GM23248 (cell line): ENCODE measurements around the gene NOL9. TPM values are rescaled to one million over a fixed set of nuclear protein-coding genes. Genes with fewer than 3 reads are reported as not detected.
"Not testable (repeated sequence)": the region's sequence is repeated elsewhere in the genome, so short reads cannot be mapped to it uniquely, and the experiment has no call there.

Experiments
- DNase-seq: peaks from one replicate; pipeline ENCODE4 v3.0.0-alpha.2; 2015
- H2AFZ ChIP-seq: fragments of 200-600 bp; sonication (generic); 2 replicates; pipeline ENCODE4 v1.6.1; 2016; ENCODE audit warnings: antibody characterized with exemption
- H3F3A ChIP-seq: fragments of 200-600 bp; sonication (generic); 2 replicates; pipeline ENCODE4 v1.6.1; 2016; ENCODE audit warnings: mild to moderate bottlenecking, antibody characterized with exemption, mixed run types; ENCODE audit not compliant: insufficient read depth
- H3K27ac ChIP-seq: fragments of 200-600 bp; sonication (generic); 2 replicates; pipeline ENCODE4 v1.5.1; 2016; ENCODE audit warnings: mild to moderate bottlenecking
- H3K27me3 ChIP-seq: fragments of 200-600 bp; sonication (generic); replicated peaks from 2 replicates; pipeline ENCODE4 v1.6.1; 2016; ENCODE audit warnings: mild to moderate bottlenecking; ENCODE audit not compliant: insufficient read depth
- H3K36me3 ChIP-seq: fragments of 200-600 bp; sonication (generic); 2 replicates; pipeline ENCODE4 v1.6.1; 2016; ENCODE audit warnings: low read depth, mild to moderate bottlenecking
- H3K4me1 ChIP-seq: fragments of 200-600 bp; sonication (generic); 2 replicates; pipeline ENCODE4 v1.6.1; 2016; ENCODE audit warnings: mild to moderate bottlenecking; ENCODE audit not compliant: insufficient read depth
- H3K4me2 ChIP-seq: fragments of 200-600 bp; sonication (generic); one replicate; pipeline ENCODE4 v1.6.1; 2016; ENCODE audit warnings: mild to moderate bottlenecking; ENCODE audit not compliant: unreplicated experiment
- H3K4me3 ChIP-seq: fragments of 200-600 bp; sonication (generic); 2 replicates; pipeline ENCODE4 v1.5.1; 2016; ENCODE audit warnings: mild to moderate bottlenecking
- H3K79me2 ChIP-seq: fragments of 200-600 bp; sonication (generic); 2 replicates; pipeline ENCODE4 v1.6.1; 2016; ENCODE audit warnings: mild to moderate bottlenecking; ENCODE audit not compliant: insufficient read depth
- H3K9ac ChIP-seq: fragments of 200-600 bp; sonication (generic); 2 replicates; pipeline ENCODE4 v1.6.1; 2016; ENCODE audit warnings: mild to moderate bottlenecking
- H3K9me2 ChIP-seq: fragments of 200-600 bp; sonication (generic); 2 replicates; pipeline ENCODE4 v1.6.1; 2016; ENCODE audit warnings: mixed run types, mild to moderate bottlenecking, moderate library complexity; ENCODE audit not compliant: insufficient read depth
- H3K9me3 ChIP-seq: fragments of 200-600 bp; sonication (generic); one replicate; pipeline ENCODE4 v1.6.1; 2017; ENCODE audit warnings: low read depth
- H4K20me1 ChIP-seq: fragments of 200-600 bp; sonication (generic); 2 replicates; pipeline ENCODE4 v1.6.0; 2016; ENCODE audit not compliant: insufficient read depth
- EZH2 ChIP-seq: fragments of 200-600 bp; sonication (generic); IDR thresholded peaks from 2 replicates; pipeline ENCODE4 v1.6.1; 2018; ENCODE audit warnings: antibody characterized with exemption, mild to moderate bottlenecking; ENCODE audit not compliant: insufficient read depth, poor library complexity, severe bottlenecking
- EZH2phosphoT487 ChIP-seq: fragments of 200-600 bp; sonication (generic); IDR thresholded peaks from 2 replicates; pipeline ENCODE4 v1.6.1; 2018; ENCODE audit warnings: antibody characterized with exemption, moderate library complexity, mild to moderate bottlenecking, low read depth; ENCODE audit not compliant: insufficient read depth
- WGBS, 2 experiments: methylation state at CpG; one replicate each; pipeline ENCODE4 v1.1.6; 2015 to 2017; ENCODE audit warnings: low lambda C conversion rate in 2 of 2, low coverage in 1 of 2; ENCODE audit errors: missing lambda C conversion rate in 2 of 2; 5-methylcytosine and 5-hydroxymethylcytosine counted together
- in situ Hi-C: fragments of 300-500 bp; cut with MboI; formaldehyde crosslinking; loops from 2 replicates; pipeline ENCODE4 v1.15.0; 2020
- polyA plus RNA-seq: library from polyadenylated mRNA; unstranded; fragments of >200 nt; fragmentation: Nextera tagmentation; extraction: Ambion mirVana; gene quantifications from 2 replicates; pipeline ENCODE4 v1.2.1, GENCODE V29; 2016
- total RNA-seq: library from RNA; depleted of rRNA; stranded (reverse); fragments of >200 nt; shearing (Covaris generic); gene quantifications from 2 replicates; pipeline ENCODE4 v1.2.3, GENCODE V29; 2014

NOL9 gene
- total and polyA plus RNA-seq, 2 experiments from 2014 or later = 13.0 to 27.8 TPM

DNA sequence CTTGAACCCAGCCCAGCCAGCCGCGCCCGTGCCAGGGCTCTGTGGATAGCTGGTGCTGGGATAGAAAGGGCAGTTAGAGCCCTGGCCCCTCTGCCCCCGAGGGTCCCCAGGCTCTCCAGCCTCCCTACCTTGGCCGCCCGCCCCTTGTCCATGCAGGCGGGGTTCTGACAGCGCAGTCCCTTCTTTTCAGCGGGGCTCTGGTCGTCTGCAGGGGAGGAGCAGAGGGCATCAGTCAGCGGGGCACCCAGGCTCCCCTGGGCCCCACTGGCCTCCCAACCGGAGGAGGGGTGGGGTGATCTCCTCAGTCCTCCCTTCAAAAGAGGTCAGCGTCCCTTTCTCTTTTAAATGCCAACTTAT lies 58.0 kb downstream of the NOL9 start:
- TF ChIP-seq EZH2phosphoT487 (no peak), EZH2 (no peak)
- H3K9me3 ChIP-seq = no peaks in the 10 kb centered on the region
- WGBS, 2 experiments = 41 to 46% methylated on average over 11 to 13 of the region's 13 CpGs
- H3K4me2 ChIP-seq = peak overlapping the region; percentile 69
- no peaks in the 10 kb centered on the region for H3K9me2 ChIP-seq
- peak; percentile 31 for DNase-seq
- in situ Hi-C loops = no loop called here
- H4K20me1 ChIP-seq = no peaks in the 10 kb centered on the region
- no peak overlapping the region for H3K27ac ChIP-seq
- H2AFZ ChIP-seq = peak overlapping the region; percentile 72; the same call in 1 of the 2 replicates
- no peaks in the 10 kb centered on the region for H3K27me3 ChIP-seq
- peak overlapping the region; percentile 55 for H3K9ac ChIP-seq
- H3K4me1 ChIP-seq = peaks cover 9% of the 10 kb centered on the region
- peak overlapping the region; percentile 66 for H3K4me3 ChIP-seq
- no peaks in the 10 kb centered on the region for H3K36me3 ChIP-seq
- no peaks in the 10 kb centered on the region for H3K79me2 ChIP-seq
- H3F3A ChIP-seq = peaks cover 10% of the 10 kb centered on the region; the same call in 1 of the 2 replicates

GRCh38 chr1:6495540-6496364 lies 58.6 kb downstream of the NOL9 start:
- no peaks in the 10 kb centered on the region for H3K27me3 ChIP-seq
- no peak overlapping the region for H3K27ac ChIP-seq
- 68 to 76% methylated on average over 13 to 14 of the region's 14 CpGs for WGBS, 2 experiments
- DNase-seq = no peak
- TF ChIP-seq EZH2phosphoT487 (no peak), EZH2 (no peak)
- H3K4me1 ChIP-seq = peaks cover 15% of the 10 kb centered on the region
- peaks cover 15% of the 10 kb centered on the region; the same call in 1 of the 2 replicates for H3F3A ChIP-seq
- H3K9me3 ChIP-seq = no peaks in the 10 kb centered on the region
- no peak overlapping the region for H3K9ac ChIP-seq
- no peak overlapping the region for H2AFZ ChIP-seq
- in situ Hi-C loops = no loop called here
- H3K79me2 ChIP-seq = no peaks in the 10 kb centered on the region
- peak overlapping the region; percentile 69 for H3K4me2 ChIP-seq
- no peaks in the 10 kb centered on the region for H3K36me3 ChIP-seq
- no peak overlapping the region for H3K4me3 ChIP-seq
- H4K20me1 ChIP-seq = no peaks in the 10 kb centered on the region
- no peaks in the 10 kb centered on the region for H3K9me2 ChIP-seq

DNA sequence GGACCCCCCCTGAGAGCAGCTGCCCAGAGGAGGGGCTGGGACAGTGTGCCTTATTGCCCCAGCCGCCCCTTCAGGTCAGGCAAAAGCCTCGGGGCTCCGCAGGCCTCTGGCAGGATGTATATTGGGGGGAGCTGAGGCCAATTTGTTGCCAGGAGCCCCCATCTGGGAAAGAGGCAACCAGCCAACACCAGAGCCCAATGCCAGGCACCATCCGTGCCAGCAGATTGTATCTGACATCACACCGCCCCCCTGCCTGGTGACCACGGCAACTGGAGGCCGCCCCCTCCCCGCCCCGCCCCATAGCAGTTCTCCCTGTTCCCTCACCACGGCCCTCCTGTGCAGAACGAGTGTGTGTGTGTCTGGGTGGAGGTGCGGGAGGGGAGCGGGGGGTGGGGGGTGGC lies 59.3 kb downstream of the NOL9 start:
- no peaks in the 10 kb centered on the region for H4K20me1 ChIP-seq
- H3K4me3 ChIP-seq = no peak overlapping the region
- no peak overlapping the region for H3K4me2 ChIP-seq
- H3K9me2 ChIP-seq = no peaks in the 10 kb centered on the region
- no peak for TF ChIP-seq EZH2phosphoT487
- TF ChIP-seq EZH2 = no peak
- H3K9me3 ChIP-seq = no peaks in the 10 kb centered on the region
- no peaks in the 10 kb centered on the region for H3K27me3 ChIP-seq
- no peak overlapping the region for H2AFZ ChIP-seq
- no peaks in the 10 kb centered on the region for H3K79me2 ChIP-seq
- peaks cover 16% of the 10 kb centered on the region for H3K4me1 ChIP-seq
- no peak for DNase-seq
- 63 to 66% methylated on average over 5 to 13 of the region's 13 CpGs for WGBS, 2 experiments
- H3F3A ChIP-seq = peaks cover 15% of the 10 kb centered on the region; the same call in 1 of the 2 replicates
- no peaks in the 10 kb centered on the region for H3K36me3 ChIP-seq
- H3K27ac ChIP-seq = no peak overlapping the region
- no peak overlapping the region for H3K9ac ChIP-seq
- in situ Hi-C loops = no loop called here

DNA sequence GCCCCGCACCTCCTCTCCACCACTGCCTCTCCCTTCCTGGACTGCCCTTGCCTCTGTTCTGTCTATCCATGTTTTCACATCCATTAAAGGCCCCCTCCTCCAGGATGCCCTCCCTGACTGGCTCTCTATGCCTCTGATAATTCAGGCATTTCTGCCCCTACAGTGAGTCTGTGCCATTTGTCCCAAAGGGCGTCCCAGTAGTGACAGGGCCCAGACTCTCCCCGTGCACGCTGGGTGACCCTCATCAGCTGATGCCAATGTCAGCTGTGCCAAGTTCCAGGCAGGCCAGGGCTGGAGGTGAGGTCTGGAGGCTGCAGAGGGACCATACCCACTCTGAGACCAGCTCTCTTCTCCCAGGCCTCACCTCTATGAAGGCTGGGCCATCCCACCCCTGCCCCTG lies 59.7 kb downstream of the NOL9 start:
- TF ChIP-seq EZH2phosphoT487 = no peak
- TF ChIP-seq EZH2 = no peak
- Histone ChIP-seq H3K4me2 (no peak overlapping the region), H3K9me2 (no peaks in the 10 kb centered on the region), H3K27me3 (no peaks in the 10 kb centered on the region), H3K4me3 (no peak overlapping the region), H2AFZ (no peak overlapping the region), H3K27ac (no peak overlapping the region), H3K36me3 (no peaks in the 10 kb centered on the region), H4K20me1 (no peaks in the 10 kb centered on the region), H3K9ac (no peak overlapping the region), H3F3A (peaks cover 15% of the 10 kb centered on the region; the same call in 1 of the 2 replicates), H3K9me3 (no peaks in the 10 kb centered on the region), H3K79me2 (no peaks in the 10 kb centered on the region), H3K4me1 (peaks cover 16% of the 10 kb centered on the region)
- no peak for DNase-seq
- in situ Hi-C loops = no loop called here
- WGBS, 2 experiments = 90 to 95% methylated on average over 4 of the region's 4 CpGs

DNA sequence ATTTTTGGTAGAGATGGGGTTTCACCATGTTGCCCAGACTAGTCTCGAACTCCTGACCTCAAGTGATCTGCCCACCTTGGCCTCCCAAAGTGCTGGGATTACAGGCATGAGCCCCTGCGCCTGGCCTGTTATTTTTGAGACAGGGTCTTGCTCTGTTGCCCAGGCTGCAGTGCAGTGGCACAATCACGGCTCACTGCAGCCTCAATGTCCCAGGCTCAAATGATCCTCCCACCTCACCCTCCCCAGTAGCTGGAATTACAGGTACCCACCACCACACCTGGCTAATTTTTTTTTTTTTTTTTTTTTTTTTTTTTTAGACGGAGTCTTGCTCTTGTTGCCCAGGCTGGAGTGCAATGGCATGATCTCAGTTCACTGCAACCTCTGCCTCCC lies 60.5 kb downstream of the NOL9 start:
- in situ Hi-C loops, H3K27ac ChIP-seq, H3K27me3 ChIP-seq, H3K36me3 ChIP-seq, H4K20me1 ChIP-seq, H3K79me2 ChIP-seq, H3K9ac ChIP-seq, DNase-seq, H3K4me2 ChIP-seq, H3K9me2 ChIP-seq, H3K9me3 ChIP-seq, H3K4me3 ChIP-seq, H2AFZ ChIP-seq: not testable (repeated sequence)
- Histone ChIP-seq H3K4me1 (peaks cover 16% of the 10 kb centered on the region), H3F3A (peaks cover 15% of the 10 kb centered on the region; the same call in 1 of the 2 replicates)
- 97% methylated on average over 4 of the region's 4 CpGs for WGBS, 2 experiments
